ENCODE results near the gene AATF. TPM values are rescaled to one million over a fixed set of nuclear protein-coding genes. Genes with fewer than 3 reads are reported as not detected.
A peak's percentile ranks its signal among the peaks of the same experiment; 100 is the strongest.

AATF gene
- total and polyA plus RNA-seq, 2 donors from 2014 or later, result 36.8 to 50.4 TPM

- Histone ChIP-seq H3K27me3 (ENCODE audit: control insufficient read depth, insufficient read depth, low read length) (peaks cover 45% of the 10 kb centered on the region), H3K36me3 (ENCODE audit: control insufficient read depth in 2 of 3, insufficient read depth in 3 of 3, low read length in 3 of 3) (no peaks in the 10 kb centered on the region), H3K27ac (ENCODE audit: low read depth in 2 of 2, low read length in 2 of 2) (no peak overlapping the region), H3K4me1 (ENCODE audit: control insufficient read depth in 2 of 3, insufficient read depth in 2 of 3, low read depth in 1 of 3, low read length in 3 of 3) (peaks cover 0 to 10% (median 8%) of the 10 kb centered on the region in 3 donors), H3K4me3 (ENCODE audit: low read length in 3 of 3) (peak overlapping the region in 2 of 3 donors; percentile 34 to 45), H3K9ac (ENCODE audit: low read length in 3 of 3) (no peak overlapping the region), H3K9me3 (ENCODE audit: control insufficient read depth in 2 of 3, insufficient read depth in 1 of 3, low read length in 3 of 3) (no peaks in the 10 kb centered on the region)
- intact Hi-C loops (cut with DNase I), result no loop called here
- DNase-seq (peak in 3 of 5 donors; percentile 29 to 45 (median 42)), FAIRE-seq (no peak)
- no peak for TF ChIP-seq CTCF (IDR thresholded peaks at IDR 0.05; ENCODE audit: borderline replicate concordance, extremely low read depth, insufficient read depth)
These were observed 5.2 kb upstream of the AATF start for GRCh38 chr17:36943250-36944191.

- DNase-seq (peak in 1 of 5 donors; percentile 43), FAIRE-seq (no peak)
- Histone ChIP-seq H3K27ac (ENCODE audit: low read depth in 2 of 2, low read length in 2 of 2) (peak overlapping the region in 1 of 2 donors; percentile 15), H3K9me3 (ENCODE audit: control insufficient read depth in 2 of 3, insufficient read depth in 1 of 3, low read length in 3 of 3) (no peaks in the 10 kb centered on the region), H3K4me1 (ENCODE audit: control insufficient read depth in 2 of 3, insufficient read depth in 2 of 3, low read depth in 1 of 3, low read length in 3 of 3) (peaks cover 0 to 8% (median 8%) of the 10 kb centered on the region in 3 donors), H3K27me3 (ENCODE audit: control insufficient read depth, insufficient read depth, low read length) (peaks cover 35% of the 10 kb centered on the region), H3K36me3 (ENCODE audit: control insufficient read depth in 2 of 3, insufficient read depth in 3 of 3, low read length in 3 of 3) (no peaks in the 10 kb centered on the region), H3K4me3 (ENCODE audit: low read length in 3 of 3) (no peak overlapping the region), H3K9ac (ENCODE audit: low read length in 3 of 3) (peak overlapping the region in 1 of 3 donors; percentile 20)
- no peak for TF ChIP-seq CTCF (IDR thresholded peaks at IDR 0.05; ENCODE audit: borderline replicate concordance, extremely low read depth, insufficient read depth)
- intact Hi-C loops (cut with DNase I), result no loop called here
These were observed 4.2 kb upstream of the AATF start for GRCh38 chr17:36944553-36944952.

- peaks cover 0 to 14% (median 14%) of the 10 kb centered on the region in 3 donors for H3K4me1 ChIP-seq (ENCODE audit: control insufficient read depth in 2 of 3, insufficient read depth in 2 of 3, low read depth in 1 of 3, low read length in 3 of 3)
- TF ChIP-seq CTCF (IDR thresholded peaks at IDR 0.05; ENCODE audit: borderline replicate concordance, extremely low read depth, insufficient read depth), result no peak
- no peaks in the 10 kb centered on the region for H3K36me3 ChIP-seq (ENCODE audit: control insufficient read depth in 2 of 3, insufficient read depth in 3 of 3, low read length in 3 of 3)
- H3K27me3 ChIP-seq (ENCODE audit: control insufficient read depth, insufficient read depth, low read length), result peaks cover 35% of the 10 kb centered on the region
- H3K9ac ChIP-seq (ENCODE audit: low read length in 3 of 3), result no peak overlapping the region
- H3K27ac ChIP-seq (ENCODE audit: low read depth in 2 of 2, low read length in 2 of 2), result peak overlapping the region in 1 of 2 donors; percentile 15
- no peak overlapping the region for H3K4me3 ChIP-seq (ENCODE audit: low read length in 3 of 3)
- no peaks in the 10 kb centered on the region for H3K9me3 ChIP-seq (ENCODE audit: control insufficient read depth in 2 of 3, insufficient read depth in 1 of 3, low read length in 3 of 3)
- FAIRE-seq, result no peak
- intact Hi-C loops (cut with DNase I), result no loop called here
- DNase-seq, result no peak
These were observed 3.6 kb upstream of the AATF start for GRCh38 chr17:36945140-36945539.

Data from kidney (tissue), 14 donors.